ENCODE measurements around the gene FBXW8. TPM values are rescaled to one million over a fixed set of nuclear protein-coding genes. Genes with fewer than 3 reads are reported as not detected.

Gene FBXW8
- total RNA-seq, 2 experiments from 2014 or later: 7.0 to 8.5 TPM

DNA sequence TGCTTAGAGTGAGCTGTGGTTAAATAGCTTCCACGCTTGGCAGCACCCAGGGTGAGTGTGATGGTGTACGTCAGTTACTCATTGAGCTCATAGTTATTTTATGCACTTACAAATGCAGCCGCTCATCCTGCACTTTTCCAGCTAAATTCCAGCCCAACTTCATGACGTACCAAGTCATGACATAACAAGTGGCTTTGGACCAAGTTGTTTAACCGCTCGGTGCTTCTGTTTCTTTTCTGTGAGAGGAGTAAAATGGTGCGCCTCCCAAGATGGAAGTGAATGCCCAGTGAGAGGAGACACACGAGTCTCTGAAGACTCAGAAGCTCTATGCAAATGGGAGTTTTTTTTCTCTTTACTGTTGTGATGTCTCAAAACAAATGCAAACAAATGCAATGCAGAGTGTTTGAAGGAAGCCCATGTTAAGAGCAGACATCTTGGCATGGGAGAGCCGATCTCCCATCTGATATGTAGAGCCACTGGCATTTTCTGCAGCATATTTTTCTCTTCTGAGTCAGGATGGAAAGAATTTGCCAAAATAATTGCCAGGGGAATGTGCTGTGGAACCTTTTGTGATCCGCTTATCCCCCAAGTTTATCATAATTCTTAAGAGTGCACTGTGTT, 72.2 kb downstream of the FBXW8 start:
- no peaks in the 10 kb centered on the region for H3K9me3 Mint-ChIP-seq
- CTCF ChIA-PET: no interaction called here
- intact Hi-C loops (cut with micrococcal nuclease): no loop called here
- POLR2A ChIA-PET: no interaction called here
- TF ChIP-seq, protein P1, sequence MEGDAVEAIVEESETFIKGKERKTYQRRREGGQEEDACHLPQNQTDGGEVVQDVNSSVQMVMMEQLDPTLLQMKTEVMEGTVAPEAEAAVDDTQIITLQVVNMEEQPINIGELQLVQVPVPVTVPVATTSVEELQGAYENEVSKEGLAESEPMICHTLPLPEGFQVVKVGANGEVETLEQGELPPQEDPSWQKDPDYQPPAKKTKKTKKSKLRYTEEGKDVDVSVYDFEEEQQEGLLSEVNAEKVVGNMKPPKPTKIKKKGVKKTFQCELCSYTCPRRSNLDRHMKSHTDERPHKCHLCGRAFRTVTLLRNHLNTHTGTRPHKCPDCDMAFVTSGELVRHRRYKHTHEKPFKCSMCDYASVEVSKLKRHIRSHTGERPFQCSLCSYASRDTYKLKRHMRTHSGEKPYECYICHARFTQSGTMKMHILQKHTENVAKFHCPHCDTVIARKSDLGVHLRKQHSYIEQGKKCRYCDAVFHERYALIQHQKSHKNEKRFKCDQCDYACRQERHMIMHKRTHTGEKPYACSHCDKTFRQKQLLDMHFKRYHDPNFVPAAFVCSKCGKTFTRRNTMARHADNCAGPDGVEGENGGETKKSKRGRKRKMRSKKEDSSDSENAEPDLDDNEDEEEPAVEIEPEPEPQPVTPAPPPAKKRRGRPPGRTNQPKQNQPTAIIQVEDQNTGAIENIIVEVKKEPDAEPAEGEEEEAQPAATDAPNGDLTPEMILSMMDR (IDR thresholded peaks at IDR 0.05): no peak
- H3K36me3 Mint-ChIP-seq (ENCODE audit: low read depth): peaks cover 2% of the 10 kb centered on the region
- H3K27me3 Mint-ChIP-seq: no peaks in the 10 kb centered on the region
- ATAC-seq: no peak
- H3K4me3 Mint-ChIP-seq: no peak overlapping the region
- no peak overlapping the region for H3K27ac Mint-ChIP-seq
- no peaks in the 10 kb centered on the region for H3K4me1 Mint-ChIP-seq (ENCODE audit: low read depth)
- DNase-seq: no peak

DNA sequence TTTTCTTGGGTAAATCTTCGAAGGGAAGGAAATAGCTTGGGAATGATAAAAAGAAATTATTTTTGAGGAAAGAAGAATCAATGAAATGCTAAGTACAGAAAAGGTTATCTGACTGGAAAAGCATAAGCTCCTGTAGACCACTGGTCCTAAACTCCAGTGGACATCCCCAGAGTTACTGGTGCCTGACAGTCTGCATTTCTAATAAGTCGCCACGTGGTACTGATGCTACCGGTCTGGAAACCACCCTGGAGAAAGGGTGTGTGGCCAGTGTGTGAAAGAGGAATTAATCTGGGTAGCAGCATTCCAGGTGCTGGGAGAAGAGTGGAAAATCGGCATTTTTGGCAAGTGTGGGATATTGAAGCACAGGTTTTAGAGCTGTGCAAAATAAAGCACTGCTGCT, 73.3 kb downstream of the FBXW8 start:
- intact Hi-C loops (cut with micrococcal nuclease): no loop called here
- Mint-ChIP-seq H3K4me1 (ENCODE audit: low read depth) (no peaks in the 10 kb centered on the region), H3K4me3 (no peak overlapping the region), H3K36me3 (ENCODE audit: low read depth) (peaks cover 5% of the 10 kb centered on the region), H3K27me3 (no peaks in the 10 kb centered on the region), H3K27ac (no peak overlapping the region), H3K9me3 (no peaks in the 10 kb centered on the region)
- TF ChIP-seq, protein P1 (IDR thresholded peaks at IDR 0.05): no peak
- ChIA-PET POLR2A (no interaction called here), CTCF (no interaction called here)
- DNase-seq (no peak), ATAC-seq (no peak)

DNA sequence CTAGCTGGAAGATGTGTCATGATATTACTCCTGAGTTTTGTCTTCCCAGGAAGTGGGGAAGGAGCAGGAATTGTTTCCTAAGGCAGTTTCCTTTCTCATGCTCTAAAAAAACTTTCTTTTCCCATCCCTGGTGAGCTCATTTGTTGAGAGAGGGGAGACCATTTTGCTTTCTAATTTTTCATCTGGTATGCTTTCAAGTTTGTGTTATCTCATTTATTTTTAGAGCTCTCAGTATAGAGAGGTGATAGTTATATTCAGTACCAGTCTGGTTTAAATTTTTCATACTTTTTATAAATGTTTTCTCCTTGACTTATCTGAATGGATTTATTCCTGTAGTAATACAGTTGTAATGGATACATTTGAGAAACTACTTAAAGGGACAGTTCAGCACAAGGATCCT, 79.6 kb downstream of the FBXW8 start:
- DNase-seq: no peak
- no peak overlapping the region for H3K27ac Mint-ChIP-seq
- H3K4me1 Mint-ChIP-seq (ENCODE audit: low read depth): no peaks in the 10 kb centered on the region
- intact Hi-C loops (cut with micrococcal nuclease): no loop called here
- H3K36me3 Mint-ChIP-seq (ENCODE audit: low read depth): peaks cover 9% of the 10 kb centered on the region
- ATAC-seq: no peak
- ChIA-PET POLR2A (interaction anchor here (0.6 kb wide), 1 partner anchor 75 kb away, joined by 3 read pairs; no protein-coding TSS in a partner anchor), CTCF (no interaction called here)
- no peaks in the 10 kb centered on the region for H3K9me3 Mint-ChIP-seq
- no peaks in the 10 kb centered on the region for H3K27me3 Mint-ChIP-seq
- TF ChIP-seq, protein P1 (IDR thresholded peaks at IDR 0.05): no peak
- no peak overlapping the region for H3K4me3 Mint-ChIP-seq

DNA sequence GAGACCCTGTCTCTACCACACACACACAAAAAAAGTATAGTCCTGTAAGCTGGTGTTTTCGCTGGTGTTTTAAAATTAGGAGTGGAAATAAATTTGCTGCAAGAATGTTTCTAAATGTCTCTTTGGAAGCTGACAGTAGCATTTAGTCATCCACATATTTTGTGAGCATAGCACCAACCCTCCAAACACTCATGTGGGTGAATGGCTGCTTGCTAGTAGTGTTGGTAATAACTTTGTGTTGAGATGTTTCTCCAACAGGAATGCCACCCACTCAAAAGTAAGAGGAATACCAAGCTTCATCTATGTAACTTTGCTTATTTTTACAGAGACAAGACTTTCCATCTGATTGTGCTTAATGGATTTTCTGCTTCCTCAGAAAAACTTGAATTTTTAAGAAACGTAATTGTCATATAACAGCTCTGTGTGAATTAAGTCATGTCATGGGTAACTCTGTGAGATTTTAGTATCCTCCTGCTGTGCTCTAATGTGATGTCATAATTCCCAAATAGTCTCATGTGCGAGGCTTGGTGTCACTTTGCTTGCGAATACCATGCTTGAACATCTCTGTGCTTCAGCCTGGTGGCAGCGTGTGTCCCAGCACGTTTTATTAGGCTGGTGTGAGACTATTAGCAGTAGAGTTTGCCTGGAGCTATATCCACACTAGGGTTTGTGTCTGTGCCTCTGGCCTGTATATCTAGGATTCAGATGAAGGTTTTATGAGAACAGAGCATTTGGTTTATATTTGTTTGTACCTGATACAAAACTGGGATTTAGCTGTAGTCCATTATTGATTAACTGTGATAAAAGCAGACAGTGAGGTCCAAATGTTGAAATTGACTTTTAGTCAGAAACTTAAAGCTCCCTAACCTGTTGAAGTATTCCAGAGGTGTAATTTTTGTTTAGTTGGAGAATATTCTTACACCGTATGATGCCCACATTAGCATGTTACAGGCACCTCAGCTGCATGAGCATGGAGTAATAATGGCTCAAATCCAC, 80.5 kb downstream of the FBXW8 start:
- H3K27me3 Mint-ChIP-seq: no peaks in the 10 kb centered on the region
- peaks cover 9% of the 10 kb centered on the region for H3K36me3 Mint-ChIP-seq (ENCODE audit: low read depth)
- CTCF ChIA-PET: interaction anchor here (1.0 to 1.5 kb wide), 2 partner anchors 13 to 283 kb away, joined by 3 to 4 read pairs; no protein-coding TSS in a partner anchor

More for the DNA sequence above, 80.5 kb downstream of the FBXW8 start:
- intact Hi-C loops (cut with micrococcal nuclease): no loop called here
- POLR2A ChIA-PET: no interaction called here
- no peak for DNase-seq
- no peak for ATAC-seq
- no peaks in the 10 kb centered on the region for H3K9me3 Mint-ChIP-seq
- H3K27ac Mint-ChIP-seq: no peak overlapping the region
- TF ChIP-seq, protein P1 (IDR thresholded peaks at IDR 0.05): no peak
- no peak overlapping the region for H3K4me3 Mint-ChIP-seq
- no peaks in the 10 kb centered on the region for H3K4me1 Mint-ChIP-seq (ENCODE audit: low read depth)
